PC-9 (cell line): Measurements from ENCODE around the gene HLA-DQA2. TPM values are rescaled to one million over a fixed set of nuclear protein-coding genes. Genes with fewer than 3 reads are reported as not detected.

Source experiments
- BruUV-seq: library from RNA; stranded (reverse); fragments of 400-500 nt; replicated peaks from 2 replicates; lab custom pipeline; 2021; lab: Mats Ljungman, UMichigan
- CTCF ChIA-PET: fragments of 300-600 bp; sonication (Branson Sonifier 250); formaldehyde crosslinking; loops from one replicate; lab custom pipeline; 2022; ENCODE audit warnings: antibody characterized with exemption; lab: Charles Lee
- POLR2A ChIA-PET: fragments of 300-600 bp; sonication (Branson Sonifier 250); formaldehyde crosslinking; loops from one replicate; lab custom pipeline; 2022; ENCODE audit warnings: antibody characterized with exemption; ENCODE audit not compliant: unreplicated experiment; lab: Charles Lee
- DNase-seq, 2 experiments: peaks; one replicate each; pipeline versions ENCODE4 v3.0.0 to v3.0.0-alpha.2; 2015 to 2022; ENCODE audit warnings: mixed read lengths in 1 of 2
- H2AFZ ChIP-seq: fragments of 200-600 bp; sonication (generic); 2 replicates; pipeline ENCODE4 v1.8.1; 2017; ENCODE audit warnings: antibody characterized with exemption
- H3F3A ChIP-seq: fragments of 200-600 bp; sonication (generic); 2 replicates; pipeline ENCODE4 v1.8.1; 2017; ENCODE audit warnings: antibody characterized with exemption, mild to moderate bottlenecking, low read depth; ENCODE audit not compliant: insufficient read depth
- H3K27ac ChIP-seq: fragments of 200-600 bp; sonication (generic); 2 replicates; pipeline ENCODE4 v1.6.1; 2016; ENCODE audit warnings: mixed run types
- H3K27me3 ChIP-seq: fragments of 200-600 bp; sonication (generic); 2 replicates; pipeline ENCODE4 v1.6.1; 2016; ENCODE audit warnings: low read depth, mixed run types; ENCODE audit not compliant: insufficient read depth
- H3K36me3 ChIP-seq: fragments of 200-600 bp; sonication (generic); 2 replicates; pipeline ENCODE4 v1.6.1; 2016; ENCODE audit warnings: low read depth, mixed run types
- H3K4me1 ChIP-seq: fragments of 200-600 bp; sonication (generic); replicated peaks from 2 replicates; pipeline ENCODE4 v1.6.1; 2016; ENCODE audit warnings: mixed run types; ENCODE audit not compliant: insufficient read depth
- H3K4me2 ChIP-seq: fragments of 200-600 bp; sonication (generic); 2 replicates; pipeline ENCODE4 v1.6.1; 2017; ENCODE audit warnings: mixed run types
- H3K4me3 ChIP-seq: fragments of 200-600 bp; sonication (generic); 2 replicates; pipeline ENCODE4 v1.6.1; 2016; ENCODE audit warnings: mixed run types
- H3K79me2 ChIP-seq: fragments of 200-600 bp; sonication (generic); 2 replicates; pipeline ENCODE4 v1.6.1; 2017; ENCODE audit warnings: low read depth, mixed run types
- H3K9me2 ChIP-seq: fragments of 200-600 bp; sonication (generic); 2 replicates; pipeline ENCODE4 v1.8.1; 2017; ENCODE audit warnings: mild to moderate bottlenecking; ENCODE audit not compliant: insufficient read depth
- H3K9me3 ChIP-seq: fragments of 200-600 bp; sonication (generic); 2 replicates; pipeline ENCODE4 v1.8.1; 2016; ENCODE audit warnings: low read depth; ENCODE audit not compliant: insufficient read depth
- H4K20me1 ChIP-seq: fragments of 200-600 bp; sonication (generic); 2 replicates; pipeline ENCODE4 v1.8.1; 2017; ENCODE audit not compliant: insufficient read depth
- CTCF ChIP-seq: fragments of 200-600 bp; sonication (generic); conservative IDR thresholded peaks from 2 replicates; pipeline ENCODE4 v1.6.1; 2017; ENCODE audit warnings: mixed run types, antibody characterized with exemption, mild to moderate bottlenecking, moderate library complexity
- EZH2 ChIP-seq: fragments of 200-600 bp; sonication (generic); IDR thresholded peaks from 2 replicates; pipeline ENCODE4 v1.8.0; 2017; ENCODE audit warnings: antibody characterized with exemption, low read depth
- intact Hi-C: fragments of 100-400 bp; cut with micrococcal nuclease; formaldehyde crosslinking; loops from one replicate; pipeline ENCODE4 v1.10.0; 2022; ENCODE audit not compliant: unreplicated experiment
- total RNA-seq: library from RNA; stranded (reverse); gene quantifications from 2 replicates; pipeline ENCODE4 v1.2.3, GENCODE V29; 2021

HLA-DQA2 gene
- total RNA-seq, 1 experiment from 2014 or later = not detected

DNA sequence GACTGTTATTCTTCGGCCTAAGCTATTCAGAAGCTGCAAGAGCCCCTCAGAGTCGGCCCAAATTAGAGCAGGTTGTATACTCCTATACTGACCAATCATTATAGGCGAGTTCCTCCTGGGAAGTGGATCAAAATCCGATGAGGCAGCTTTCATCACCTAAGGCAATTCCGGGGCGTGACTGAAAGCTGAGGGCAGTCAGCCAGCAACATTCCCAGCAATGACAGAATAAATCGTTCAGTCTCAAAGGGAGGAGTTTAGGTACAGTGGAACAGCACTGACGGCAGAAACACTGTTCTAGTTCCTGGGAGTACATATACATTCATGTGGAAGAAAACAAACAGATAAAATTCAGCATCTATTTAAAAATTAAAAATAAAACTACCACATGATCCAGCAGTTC lies 11.4 kb downstream of the HLA-DQA2 start:
- Histone ChIP-seq H3K9me3 (no peaks in the 10 kb centered on the region), H3K9me2 (no peaks in the 10 kb centered on the region), H3K79me2 (no peaks in the 10 kb centered on the region), H3K36me3 (no peaks in the 10 kb centered on the region), H2AFZ (no peak overlapping the region), H3K4me1 (no peaks in the 10 kb centered on the region), H3K4me2 (no peak overlapping the region), H3K27ac (no peak overlapping the region), H3K4me3 (no peak overlapping the region), H3K27me3 (peaks cover 38% of the 10 kb centered on the region), H3F3A (no peaks in the 10 kb centered on the region), H4K20me1 (no peaks in the 10 kb centered on the region)
- DNase-seq = peak in 1 of 2 experiments; percentile 27
- intact Hi-C loops = no loop called here
- ChIA-PET CTCF (no interaction called here), POLR2A (no interaction called here)
- TF ChIP-seq EZH2 (no peak), CTCF (no peak)
- BruUV-seq = no TSS peak

GRCh38 chr6:32759669-32760068 lies 18.5 kb downstream of the HLA-DQA2 start:
- POLR2A ChIA-PET = no interaction called here
- no peak overlapping the region for H3K27ac ChIP-seq
- no peaks in the 10 kb centered on the region for H3K9me3 ChIP-seq
- BruUV-seq = no TSS peak
- DNase-seq = no peak
- no peaks in the 10 kb centered on the region for H3K4me1 ChIP-seq
- H3K79me2 ChIP-seq = no peaks in the 10 kb centered on the region
- H3K27me3 ChIP-seq = peaks cover 75% of the 10 kb centered on the region
- intact Hi-C loops = no loop called here
- no peak overlapping the region for H3K4me3 ChIP-seq
- H3K9me2 ChIP-seq = no peaks in the 10 kb centered on the region
- no peak overlapping the region for H2AFZ ChIP-seq
- CTCF ChIA-PET = no interaction called here
- no peaks in the 10 kb centered on the region for H3K36me3 ChIP-seq
- H3K4me2 ChIP-seq = no peak overlapping the region
- H4K20me1 ChIP-seq = no peaks in the 10 kb centered on the region
- TF ChIP-seq CTCF (no peak), EZH2 (no peak)
- no peaks in the 10 kb centered on the region for H3F3A ChIP-seq

- Histone ChIP-seq H3K4me2 (no peak overlapping the region), H3K4me1 (no peaks in the 10 kb centered on the region), H3K9me2 (no peaks in the 10 kb centered on the region), H3K36me3 (no peaks in the 10 kb centered on the region), H4K20me1 (no peaks in the 10 kb centered on the region), H3K9me3 (no peaks in the 10 kb centered on the region), H3K27ac (no peak overlapping the region), H3F3A (no peaks in the 10 kb centered on the region), H3K4me3 (no peak overlapping the region), H3K27me3 (peaks cover 71% of the 10 kb centered on the region), H2AFZ (no peak overlapping the region), H3K79me2 (no peaks in the 10 kb centered on the region)
- ChIA-PET POLR2A (no interaction called here), CTCF (no interaction called here)
- no TSS peak for BruUV-seq
- intact Hi-C loops = no loop called here
- TF ChIP-seq EZH2 (no peak), CTCF (no peak)
- no peak for DNase-seq
These were observed 19.9 kb downstream of the HLA-DQA2 start for GRCh38 chr6:32761072-32761471.
